Thyroid gland (tissue), 4 donors: ENCODE data around the gene TRIM27.

Source experiments
- POLR2A ChIP-seq, 2 donors: fragments of 450-650 bp; IDR thresholded peaks; one replicate each; pipeline ENCODE4 v1.6.1; 2017; ENCODE audit warnings: antibody characterized with exemption in 2 of 2, mild to moderate bottlenecking in 2 of 2, moderate library complexity in 1 of 2
- TF ChIP-seq, protein P1 (sequence below), 6 experiments: fragments of 200-600 bp in 3 of 6; fragments of 450-650 bp in 3 of 6; sonication (generic) in 3 of 6; IDR thresholded peaks; one replicate each; pipeline ENCODE4 v1.5.1; 2016 to 2019; ENCODE audit warnings: antibody characterized with exemption in 6 of 6, mild to moderate bottlenecking in 2 of 6, inconsistent platforms in 1 of 6, moderate library complexity in 1 of 6

DNA sequence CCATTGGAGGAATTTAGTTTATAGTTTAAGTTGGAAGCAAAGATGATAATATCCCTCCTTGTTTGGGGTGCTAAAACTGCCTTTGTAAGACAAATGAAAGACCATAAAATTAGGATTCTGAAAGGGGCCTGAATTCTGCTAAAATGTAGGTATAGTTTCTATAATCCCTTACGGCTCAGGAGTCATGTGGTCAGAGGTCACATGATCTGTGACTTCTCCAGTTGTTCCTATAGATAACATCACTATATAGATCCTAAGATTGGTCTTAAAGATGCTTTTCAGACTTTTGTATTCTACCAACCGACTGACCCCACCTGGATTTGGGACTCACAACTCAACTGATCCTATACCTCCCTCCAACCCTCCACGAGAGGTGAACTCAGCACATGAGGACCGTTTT, 44.7 kb upstream of the TRIM27 start:
- TF ChIP-seq, protein P1, sequence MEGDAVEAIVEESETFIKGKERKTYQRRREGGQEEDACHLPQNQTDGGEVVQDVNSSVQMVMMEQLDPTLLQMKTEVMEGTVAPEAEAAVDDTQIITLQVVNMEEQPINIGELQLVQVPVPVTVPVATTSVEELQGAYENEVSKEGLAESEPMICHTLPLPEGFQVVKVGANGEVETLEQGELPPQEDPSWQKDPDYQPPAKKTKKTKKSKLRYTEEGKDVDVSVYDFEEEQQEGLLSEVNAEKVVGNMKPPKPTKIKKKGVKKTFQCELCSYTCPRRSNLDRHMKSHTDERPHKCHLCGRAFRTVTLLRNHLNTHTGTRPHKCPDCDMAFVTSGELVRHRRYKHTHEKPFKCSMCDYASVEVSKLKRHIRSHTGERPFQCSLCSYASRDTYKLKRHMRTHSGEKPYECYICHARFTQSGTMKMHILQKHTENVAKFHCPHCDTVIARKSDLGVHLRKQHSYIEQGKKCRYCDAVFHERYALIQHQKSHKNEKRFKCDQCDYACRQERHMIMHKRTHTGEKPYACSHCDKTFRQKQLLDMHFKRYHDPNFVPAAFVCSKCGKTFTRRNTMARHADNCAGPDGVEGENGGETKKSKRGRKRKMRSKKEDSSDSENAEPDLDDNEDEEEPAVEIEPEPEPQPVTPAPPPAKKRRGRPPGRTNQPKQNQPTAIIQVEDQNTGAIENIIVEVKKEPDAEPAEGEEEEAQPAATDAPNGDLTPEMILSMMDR (IDR thresholded peaks at IDR 0.05) = no peak
- no peak for TF ChIP-seq POLR2A (IDR thresholded peaks at IDR 0.05)
